Inflammatory macrophage treated with lipopolysaccharide for 4 hours (primary cell): Measurements from ENCODE around the gene XKR8.

ENCODE experiments used
- DNase-seq: peaks from one replicate; pipeline ENCODE4 v3.0.0-alpha.2; 2020

XKR8 gene

DNA sequence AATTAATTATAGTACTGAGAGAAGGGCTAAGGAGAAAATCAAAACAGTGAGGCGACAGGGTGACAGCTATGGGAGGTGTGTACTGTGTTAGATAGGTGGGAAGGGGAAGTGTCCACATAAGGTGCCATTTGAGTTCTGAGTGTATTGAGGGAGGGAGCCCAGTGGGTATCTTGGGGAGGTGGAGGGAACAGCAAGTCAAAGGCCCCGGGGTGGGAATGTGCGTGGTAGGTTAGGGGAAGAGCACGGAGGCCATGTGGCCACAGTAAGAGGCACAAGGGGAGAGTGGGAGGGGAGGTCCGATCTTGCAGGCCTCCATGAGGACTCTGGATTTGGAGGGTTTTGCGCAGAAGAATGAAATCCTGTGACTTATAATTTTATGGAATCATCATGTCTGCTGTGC, 3.0 kb upstream of the XKR8 start:
- DNase-seq = no peak

- no peak for DNase-seq
These were observed 2.1 kb upstream of the XKR8 start for GRCh38 chr1:27957655-27958054.

- DNase-seq = no peak
These were observed 1.3 kb upstream of the XKR8 start for GRCh38 chr1:27958513-27958912.

- DNase-seq = no peak
These were observed 1.2 kb downstream of the XKR8 start for GRCh38 chr1:27960762-27961645.

- no peak for DNase-seq
These were observed 2.0 kb downstream of the XKR8 start for GRCh38 chr1:27961646-27962221.

DNA sequence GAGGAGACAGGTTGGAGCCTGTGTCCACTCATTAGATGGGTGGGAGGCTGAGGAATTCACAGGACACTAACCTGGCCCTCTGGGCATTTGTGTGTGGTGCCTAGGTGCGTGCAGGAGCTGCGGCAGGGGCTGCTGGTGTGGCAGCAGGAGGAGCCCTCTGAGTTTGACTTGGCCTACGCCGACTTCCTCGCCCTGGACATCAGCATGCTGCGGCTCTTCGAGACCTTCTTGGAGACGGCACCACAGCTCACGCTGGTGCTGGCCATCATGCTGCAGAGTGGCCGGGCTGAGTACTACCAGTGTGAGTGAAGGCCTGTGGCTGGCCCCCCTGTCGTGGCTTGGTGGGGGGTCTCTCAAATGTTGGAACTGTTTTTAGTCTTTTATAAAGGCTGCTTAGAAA, 3.6 kb downstream of the XKR8 start:
- DNase-seq = no peak

DNA sequence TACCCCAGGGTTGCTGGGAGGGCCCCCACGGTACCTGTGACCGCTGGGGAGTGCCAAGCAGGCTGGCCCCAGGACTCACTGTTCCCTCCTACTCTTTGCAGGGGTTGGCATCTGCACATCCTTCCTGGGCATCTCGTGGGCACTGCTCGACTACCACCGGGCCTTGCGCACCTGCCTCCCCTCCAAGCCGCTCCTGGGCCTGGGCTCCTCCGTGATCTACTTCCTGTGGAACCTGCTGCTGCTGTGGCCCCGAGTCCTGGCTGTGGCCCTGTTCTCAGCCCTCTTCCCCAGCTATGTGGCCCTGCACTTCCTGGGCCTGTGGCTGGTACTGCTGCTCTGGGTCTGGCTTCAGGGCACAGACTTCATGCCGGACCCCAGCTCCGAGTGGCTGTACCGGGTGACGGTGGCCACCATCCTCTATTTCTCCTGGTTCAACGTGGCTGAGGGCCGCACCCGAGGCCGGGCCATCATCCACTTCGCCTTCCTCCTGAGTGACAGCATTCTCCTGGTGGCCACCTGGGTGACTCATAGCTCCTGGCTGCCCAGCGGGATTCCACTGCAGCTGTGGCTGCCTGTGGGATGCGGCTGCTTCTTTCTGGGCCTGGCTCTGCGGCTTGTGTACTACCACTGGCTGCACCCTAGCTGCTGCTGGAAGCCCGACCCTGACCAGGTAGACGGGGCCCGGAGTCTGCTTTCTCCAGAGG, 6.8 kb downstream of the XKR8 start:
- DNase-seq = no peak

DNA sequence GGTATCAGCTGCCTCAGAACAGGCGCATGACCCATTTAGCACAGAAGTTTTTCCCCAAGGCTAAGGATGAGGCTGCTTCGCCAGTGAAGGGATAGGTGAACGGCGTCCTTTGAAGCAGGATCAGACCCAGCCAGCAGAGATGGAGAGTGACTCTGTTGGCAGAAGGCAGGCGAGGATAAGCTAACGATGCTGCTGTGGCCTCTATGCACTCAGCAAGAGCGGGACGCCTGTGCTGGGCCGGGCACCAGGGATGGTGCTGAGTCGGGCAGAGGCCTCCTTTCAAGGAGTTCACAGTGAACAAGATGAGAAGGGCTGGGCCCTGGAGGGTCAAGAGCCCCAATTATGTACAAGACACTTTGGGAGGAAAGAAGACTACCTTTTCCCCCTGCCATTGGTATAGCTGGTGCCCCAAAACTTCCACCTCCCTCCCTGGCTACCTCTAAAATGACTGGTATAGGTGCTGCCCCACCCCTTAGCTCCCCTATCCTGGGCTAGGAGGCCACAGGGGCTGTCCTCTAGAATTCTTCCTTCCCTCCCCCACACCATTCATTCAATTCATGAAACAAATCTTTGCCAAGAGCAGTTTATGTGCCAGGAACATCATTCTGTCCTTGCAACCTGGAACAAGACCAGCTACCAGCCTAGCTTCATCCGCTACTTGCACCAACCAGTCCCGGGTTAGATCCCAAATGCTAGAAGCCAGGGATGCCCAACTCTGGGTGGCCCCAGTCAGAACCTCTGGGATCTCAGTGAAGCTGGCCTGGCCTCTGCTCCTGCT, 7.5 kb downstream of the XKR8 start:
- DNase-seq = no peak

DNA sequence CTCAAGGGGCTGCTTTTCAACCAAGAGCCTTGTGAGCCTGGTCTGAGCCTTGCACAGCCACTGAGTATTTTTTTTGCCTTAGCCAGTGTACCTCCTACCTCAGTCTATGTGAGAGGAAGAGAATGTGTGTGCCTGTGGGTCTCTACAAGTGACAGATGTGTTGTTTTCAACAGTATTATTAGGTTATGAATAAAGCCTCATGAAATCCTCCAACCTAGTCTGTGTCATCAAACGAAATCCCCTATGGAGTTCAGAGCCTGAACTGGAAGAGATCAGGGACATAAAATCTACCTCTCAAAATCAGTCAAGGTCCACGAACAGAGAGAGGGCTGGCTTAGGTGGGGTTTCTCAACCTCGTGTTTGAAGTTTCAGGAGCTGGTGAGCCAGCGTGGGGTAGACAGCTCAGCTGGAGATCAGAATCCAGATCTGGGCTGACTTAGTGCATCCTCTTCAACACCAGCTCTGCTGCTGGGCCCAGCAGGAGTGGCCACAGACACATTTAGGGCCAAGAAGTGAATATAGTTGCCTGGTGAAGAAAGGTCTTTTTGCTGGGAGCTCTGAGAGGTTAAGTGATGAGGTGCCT, 8.2 kb downstream of the XKR8 start:
- no peak for DNase-seq

- DNase-seq = peak; percentile 56
These were observed 8.9 kb downstream of the XKR8 start for GRCh38 chr1:27968692-27969091.

DNA sequence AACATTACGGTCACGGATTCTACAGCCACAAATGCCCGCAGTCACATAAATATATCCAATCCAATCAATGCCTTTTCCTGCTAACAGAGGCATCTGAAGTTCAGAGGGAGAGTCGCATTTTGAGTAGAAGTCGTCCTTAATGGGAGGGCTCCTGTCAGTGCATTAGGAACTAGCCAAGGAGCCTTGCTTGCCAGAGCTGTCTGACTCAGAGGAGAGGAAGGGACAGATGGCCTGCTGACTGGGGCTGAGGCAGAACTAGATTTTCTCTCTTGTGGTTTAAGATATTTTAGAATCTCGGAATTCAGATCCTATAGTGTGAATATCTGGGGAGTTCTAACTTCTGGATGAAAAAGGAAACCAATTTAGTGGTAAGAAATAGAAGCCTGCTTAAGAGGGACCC, 10.6 kb downstream of the XKR8 start:
- no peak for DNase-seq

GRCh38 chr1:27971674-27972073, 11.9 kb downstream of the XKR8 start:
- no peak for DNase-seq

DNA sequence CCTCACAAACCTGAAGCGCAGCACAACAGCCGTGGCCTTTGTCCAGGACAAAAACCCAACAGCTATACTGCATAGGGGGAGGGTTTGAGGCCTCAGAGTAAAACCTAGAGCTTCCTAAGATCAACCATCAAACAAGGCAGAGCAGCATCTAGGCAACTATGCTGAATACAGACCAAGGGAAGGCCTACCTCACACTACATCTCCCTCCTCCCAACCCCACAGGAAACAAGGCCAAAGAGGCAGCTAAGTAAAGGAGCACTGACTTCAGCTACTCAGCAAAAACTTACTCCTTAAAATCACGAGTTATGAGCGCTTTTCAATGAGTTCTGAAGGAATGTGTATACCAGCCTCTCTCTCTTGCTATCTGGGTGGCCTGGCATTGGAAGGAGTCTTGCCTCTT, 12.4 kb downstream of the XKR8 start:
- no peak for DNase-seq

GRCh38 chr1:27973771-27974416, 14.1 kb downstream of the XKR8 start:
- DNase-seq = no peak

- no peak for DNase-seq
These were observed 14.6 kb downstream of the XKR8 start for GRCh38 chr1:27974417-27974781.

GRCh38 chr1:27979151-27979858, 19.5 kb downstream of the XKR8 start:
- DNase-seq = peak; percentile 78

DNA sequence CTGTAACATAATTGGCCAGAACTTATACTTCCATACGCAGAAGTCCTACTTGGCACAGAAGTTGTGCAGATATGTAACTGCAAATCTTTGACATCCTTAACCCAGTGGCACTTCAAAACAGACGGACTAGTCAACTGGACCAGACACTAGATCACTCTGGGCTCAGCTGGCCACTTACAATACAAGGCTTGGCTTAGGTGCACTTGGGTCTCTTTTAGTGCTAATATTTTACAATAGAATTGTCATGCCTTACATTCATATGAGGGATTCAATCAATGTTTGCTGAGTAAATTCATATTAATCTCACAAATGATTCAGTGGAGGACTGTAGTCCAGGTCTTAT, 20.1 kb downstream of the XKR8 start:
- DNase-seq = no peak

- DNase-seq = no peak
These were observed 20.6 kb downstream of the XKR8 start for GRCh38 chr1:27980216-27980845.

GRCh38 chr1:27981145-27981544, 21.4 kb downstream of the XKR8 start:
- DNase-seq = no peak

DNA sequence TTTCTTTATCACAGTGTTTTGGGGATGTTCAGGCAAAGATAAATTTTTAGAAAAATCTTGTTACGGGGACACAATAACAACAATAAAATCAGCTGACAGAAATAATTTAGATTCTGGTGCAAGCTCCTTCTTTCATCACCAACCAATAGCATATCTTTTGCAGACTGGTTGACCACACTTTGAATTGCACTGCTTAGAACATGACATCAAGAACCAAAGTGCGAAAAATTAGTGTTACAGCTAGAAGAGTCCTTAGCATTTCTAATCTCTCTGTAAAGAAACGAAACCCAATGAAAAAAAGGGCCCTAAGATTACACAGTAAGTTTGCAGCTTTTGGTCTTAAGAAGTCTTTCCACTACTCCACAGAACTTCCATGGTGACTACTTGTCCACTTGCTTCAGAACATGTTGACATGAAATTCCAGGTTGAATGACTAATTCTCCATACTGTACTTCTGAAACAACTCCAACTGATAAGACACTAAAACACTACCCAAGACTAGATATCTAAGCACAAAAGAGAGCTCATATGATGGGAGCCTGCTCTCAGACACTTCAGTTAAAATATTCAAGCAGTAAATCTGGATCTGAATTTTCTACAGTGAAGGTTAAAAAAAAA, 31.3 kb downstream of the XKR8 start:
- DNase-seq = no peak

- DNase-seq = peak; percentile 52
These were observed 32.5 kb downstream of the XKR8 start for GRCh38 chr1:27992276-27992675.
